NCI-H345 (cell line): ENCODE measurements around the gene GMPR.

Experiments used
- DNase-seq: peaks from one replicate; lab custom pipeline; 2025; lab: John Stamatoyannopoulos, UW

The GMPR gene

GRCh38 chr6:16272201-16272600 lies 33.8 kb downstream of the GMPR start:
- DNase-seq = no peak

- DNase-seq = no peak
Observed at GRCh38 chr6:16273256-16273655, 34.9 kb downstream of the GMPR start.

- no peak for DNase-seq
Observed at GRCh38 chr6:16274483-16274882, 36.1 kb downstream of the GMPR start.

GRCh38 chr6:16274885-16275589 lies 36.6 kb downstream of the GMPR start:
- DNase-seq = no peak

GRCh38 chr6:16277101-16277981 lies 39.0 kb downstream of the GMPR start:
- DNase-seq = no peak

- no peak for DNase-seq
Observed at GRCh38 chr6:16278048-16278724, 39.8 kb downstream of the GMPR start.

GRCh38 chr6:16278750-16279149 lies 40.4 kb downstream of the GMPR start:
- no peak for DNase-seq

GRCh38 chr6:16279243-16279642 lies 40.9 kb downstream of the GMPR start:
- DNase-seq = no peak

GRCh38 chr6:16282370-16282769 lies 44.0 kb downstream of the GMPR start:
- DNase-seq = no peak

DNA sequence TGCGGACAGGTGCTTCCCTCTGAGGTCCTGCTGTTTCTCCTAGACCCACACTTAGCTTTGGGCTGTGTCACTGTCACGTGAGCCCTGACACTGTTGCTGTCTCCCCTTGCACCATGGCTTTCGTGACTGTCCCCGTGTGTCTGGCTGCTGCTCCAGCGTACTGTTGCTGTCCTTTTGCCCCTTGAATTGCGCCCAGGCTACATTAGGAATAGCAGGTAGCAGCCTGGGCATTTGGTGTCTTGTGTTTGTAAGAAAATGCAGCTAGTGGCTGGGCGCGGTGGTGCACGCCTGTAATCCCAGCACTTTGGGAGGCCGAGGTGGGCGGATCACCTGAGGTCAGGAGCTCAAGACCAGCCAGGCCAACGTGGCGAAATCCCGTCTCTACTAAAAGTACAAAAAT lies 46.1 kb downstream of the GMPR start:
- no peak for DNase-seq

DNA sequence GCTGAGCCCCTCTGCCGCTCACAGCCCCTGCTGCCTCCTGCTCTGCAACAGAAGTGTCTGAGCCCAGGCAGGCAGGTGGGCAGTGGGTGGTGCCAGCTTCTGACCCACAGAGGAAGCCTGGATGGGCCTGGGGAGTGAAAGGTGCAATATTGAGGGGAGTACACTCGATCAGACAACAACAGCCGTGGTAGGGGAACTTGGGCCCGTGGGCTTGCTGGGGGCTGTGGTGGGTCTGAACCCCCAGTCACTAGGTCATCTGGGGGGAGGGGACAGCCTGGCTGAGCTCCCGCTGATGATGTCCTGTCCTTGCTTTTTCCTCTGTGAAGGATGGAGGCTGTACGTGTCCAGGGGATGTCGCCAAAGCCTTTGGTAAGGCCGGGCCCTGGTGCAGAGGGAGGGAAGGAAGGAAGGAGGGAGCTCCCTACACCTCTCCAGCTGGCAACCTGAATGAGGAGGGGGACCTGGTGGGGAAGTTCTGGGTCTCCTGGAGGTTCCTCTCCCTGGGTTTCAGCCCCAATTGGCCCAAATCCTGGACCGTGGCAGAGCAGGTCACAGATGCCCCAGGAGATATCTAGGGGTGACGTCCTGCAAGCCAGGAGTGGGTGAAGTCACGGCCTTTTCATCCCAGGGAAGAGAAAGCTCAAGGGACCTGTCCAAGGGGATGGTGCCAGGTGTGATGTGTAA lies 47.2 kb downstream of the GMPR start:
- no peak for DNase-seq

- DNase-seq = no peak
Observed at GRCh38 chr6:16286151-16286522, 47.8 kb downstream of the GMPR start.

- DNase-seq = no peak
Observed at GRCh38 chr6:16288163-16288562, 49.8 kb downstream of the GMPR start.

DNA sequence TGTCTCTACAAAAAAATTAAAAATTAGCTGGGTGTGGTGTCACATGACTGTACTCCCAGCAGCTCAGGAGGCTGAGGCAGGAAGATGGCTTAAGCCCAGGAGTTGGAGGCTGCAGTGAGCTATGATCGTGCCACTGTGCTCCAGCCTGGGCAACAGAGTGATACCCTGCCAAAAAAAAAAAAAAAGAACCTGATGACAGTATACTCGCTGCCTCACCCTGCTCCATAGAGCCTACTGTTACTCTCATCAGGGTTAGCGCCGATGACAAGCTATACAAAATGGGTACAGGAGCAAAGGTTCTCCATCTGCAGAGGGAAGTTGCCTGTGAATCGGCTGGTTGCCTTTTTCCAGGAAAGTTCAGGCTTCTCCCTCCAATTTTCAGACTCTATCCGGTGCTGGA lies 53.4 kb downstream of the GMPR start:
- no peak for DNase-seq

- DNase-seq = no peak
Observed at GRCh38 chr6:16292432-16292831, 54.0 kb downstream of the GMPR start.

DNA sequence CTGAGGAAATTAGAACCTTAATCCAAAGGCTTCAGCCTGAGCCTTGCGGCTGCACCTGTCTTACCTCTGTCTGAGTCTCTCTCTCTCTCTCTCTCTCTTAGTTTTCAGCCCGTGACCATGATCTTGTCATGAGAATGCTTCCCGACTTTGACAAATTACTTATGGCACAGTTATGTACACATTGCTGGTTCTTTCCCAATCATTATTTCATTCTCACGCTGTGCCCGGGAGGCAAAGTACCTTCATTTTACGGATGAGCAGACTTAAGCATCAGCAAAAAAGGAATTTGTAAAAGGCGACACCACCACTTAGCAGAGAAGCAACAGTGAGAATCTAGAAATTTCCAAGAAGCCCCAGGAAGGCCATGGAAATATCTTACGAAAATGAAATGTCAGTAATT lies 54.6 kb downstream of the GMPR start:
- DNase-seq = peak; percentile 53

GRCh38 chr6:16294371-16294770 lies 56.0 kb downstream of the GMPR start:
- DNase-seq = no peak

GRCh38 chr6:16295060-16295459 lies 56.7 kb downstream of the GMPR start:
- DNase-seq = no peak

DNA sequence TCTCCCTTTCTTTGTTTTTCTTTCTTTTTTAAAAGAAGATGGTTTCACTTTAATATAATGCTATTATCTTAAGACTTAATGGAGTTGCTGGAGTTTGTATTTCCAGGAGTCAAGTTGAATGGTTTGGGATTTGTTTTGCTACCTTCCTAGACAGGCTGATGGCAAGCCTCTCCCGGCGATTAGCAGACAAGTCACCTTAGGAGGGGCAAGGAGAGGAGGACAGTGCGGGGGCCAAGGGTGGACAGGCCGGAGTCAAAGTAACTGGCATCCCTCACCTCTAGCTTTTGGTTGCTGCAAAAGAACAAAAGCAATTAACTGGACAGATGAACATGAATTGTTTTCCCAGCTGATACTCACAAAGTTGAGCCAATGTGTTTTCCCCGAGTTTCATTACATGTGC lies 57.1 kb downstream of the GMPR start:
- no peak for DNase-seq

DNA sequence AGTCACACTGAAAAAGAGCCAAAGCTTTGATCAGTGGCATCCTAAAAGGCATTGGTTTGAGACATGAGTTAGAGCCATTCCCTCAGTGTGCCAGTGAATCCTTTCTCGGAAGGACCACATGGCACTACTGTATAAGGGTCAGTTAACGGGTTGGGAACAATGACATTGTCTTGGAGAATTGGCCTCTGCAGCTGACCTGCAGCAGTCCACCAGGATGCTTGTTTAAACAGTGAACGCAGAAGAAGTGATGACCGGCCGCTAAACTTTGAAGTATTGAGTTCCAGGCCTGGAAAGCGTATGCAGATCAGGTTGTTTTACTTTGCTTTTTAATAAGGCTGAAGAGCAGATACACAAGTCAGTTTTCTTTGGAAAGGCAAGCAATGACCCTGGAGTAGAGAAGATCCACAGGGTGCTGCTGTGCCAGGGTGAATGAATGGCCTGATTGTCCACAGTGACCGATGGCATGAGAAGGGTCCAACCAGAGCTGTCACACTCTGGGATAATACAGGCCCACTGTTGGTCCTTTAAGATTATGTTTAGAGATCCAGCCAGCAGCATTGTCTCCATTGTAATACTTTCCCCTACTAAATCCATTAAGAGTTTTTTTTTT lies 57.8 kb downstream of the GMPR start:
- DNase-seq = no peak

DNA sequence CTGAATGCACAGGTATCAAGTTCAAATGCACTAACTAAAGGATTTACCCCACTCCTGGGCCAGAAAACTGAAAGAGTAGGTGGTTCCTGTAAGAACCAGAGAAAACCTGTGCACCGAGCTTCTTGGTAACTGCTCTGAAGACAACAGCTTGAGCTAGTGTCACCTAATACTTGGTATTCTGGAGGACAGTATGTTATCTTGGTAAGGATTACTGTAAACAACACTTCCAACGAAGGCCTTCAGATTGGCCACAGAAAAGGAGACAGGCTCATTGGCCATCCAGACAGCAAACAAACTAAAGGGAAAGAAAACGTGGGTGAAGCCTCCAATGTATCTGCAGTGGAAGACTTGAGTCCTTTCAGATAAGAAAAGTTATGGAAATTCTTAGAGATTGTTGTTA lies 61.5 kb downstream of the GMPR start:
- DNase-seq = no peak

GRCh38 chr6:16301511-16301910 lies 63.1 kb downstream of the GMPR start:
- DNase-seq = no peak
